NB4 (cell line): ENCODE results near the gene BSPRY.
A peak's percentile ranks its signal among the peaks of the same experiment; 100 is the strongest.

Experiments used
- DNase-seq: peaks from one replicate; pipeline ENCODE4 v3.0.0; 2010; ENCODE audit warnings: low read depth
- H3K4me3 ChIP-seq: one replicate; pipeline ENCODE4 v1.5.1; 2011; ENCODE audit warnings: mild to moderate bottlenecking, low read depth, low read length, moderate library complexity
- CTCF ChIP-seq: IDR thresholded peaks from one replicate; pipeline ENCODE4 v1.5.1; 2012; ENCODE audit warnings: low read depth, low read length
- MAX ChIP-seq: IDR thresholded peaks from 2 replicates; pipeline ENCODE4 v1.6.1; 2011; ENCODE audit warnings: low read depth, low read length
- MYC ChIP-seq: IDR thresholded peaks from 2 replicates; pipeline ENCODE4 v1.6.1; 2011; ENCODE audit warnings: low read depth, low read length
- POLR2A ChIP-seq: IDR thresholded peaks from 2 replicates; pipeline ENCODE4 v1.6.1; 2011; ENCODE audit warnings: mild to moderate bottlenecking; ENCODE audit not compliant: insufficient read length; ENCODE audit errors: extremely low read depth

The BSPRY gene

GRCh38 chr9:113381909-113382411, 32.6 kb downstream of the BSPRY start:
- TF ChIP-seq MYC (no peak), CTCF (no peak), POLR2A (no peak), MAX (no peak)
- no peak overlapping the region for H3K4me3 ChIP-seq
- DNase-seq = no peak

- H3K4me3 ChIP-seq = no peak overlapping the region
- TF ChIP-seq POLR2A (no peak), CTCF (no peak), MAX (no peak), MYC (no peak)
- DNase-seq = peak; percentile 60
Observed at GRCh38 chr9:113386571-113387393, 37.4 kb downstream of the BSPRY start.

GRCh38 chr9:113387560-113388230, 38.4 kb downstream of the BSPRY start:
- no peak overlapping the region for H3K4me3 ChIP-seq
- TF ChIP-seq MAX (no peak), CTCF (no peak), POLR2A (no peak), MYC (no peak)
- no peak for DNase-seq

GRCh38 chr9:113388833-113389232, 39.5 kb downstream of the BSPRY start:
- TF ChIP-seq CTCF = no peak
- no peak for TF ChIP-seq MAX
- no peak for TF ChIP-seq POLR2A
- TF ChIP-seq MYC = no peak
- no peak overlapping the region for H3K4me3 ChIP-seq
- no peak for DNase-seq

GRCh38 chr9:113389451-113389850, 40.1 kb downstream of the BSPRY start:
- DNase-seq = no peak
- no peak for TF ChIP-seq CTCF
- no peak for TF ChIP-seq MAX
- TF ChIP-seq POLR2A = no peak
- TF ChIP-seq MYC = no peak
- no peak overlapping the region for H3K4me3 ChIP-seq
